CD8-positive, alpha-beta memory T cell (primary cell): Measurements from ENCODE around the gene STPG4. TPM values are rescaled to one million over a fixed set of nuclear protein-coding genes. Genes with fewer than 3 reads are reported as not detected.

Experiments
- CTCF ChIA-PET: fragments of 350-600 bp; sonication (Branson Sonifier 250); formaldehyde crosslinking; loops from one replicate; lab custom pipeline; 2021; ENCODE audit warnings: antibody characterized with exemption; lab: Charles Lee
- POLR2A ChIA-PET: fragments of 350-600 bp; sonication (Branson Sonifier 250); formaldehyde crosslinking; loops from one replicate; lab custom pipeline; 2021; ENCODE audit warnings: antibody characterized with exemption; lab: Charles Lee
- DNase-seq, 5 donors: peaks; one replicate each; pipeline versions ENCODE4 v3.0.0 to v3.0.0-alpha.2; 2020 to 2022; ENCODE audit warnings: mixed read lengths in 1 of 5
- H3K27ac ChIP-seq: one replicate; pipeline ENCODE4 v1.7.0; 2013; ENCODE audit warnings: low read depth, mild to moderate bottlenecking, low read length, moderate library complexity
- H3K27me3 ChIP-seq: 2 replicates; pipeline ENCODE4 v1.7.0; 2013; ENCODE audit warnings: low read length, mild to moderate bottlenecking; ENCODE audit not compliant: insufficient read depth, poor library complexity, severe bottlenecking
- H3K36me3 ChIP-seq: 2 replicates; pipeline ENCODE4 v1.7.0; 2013; ENCODE audit warnings: mild to moderate bottlenecking, low read length, moderate library complexity; ENCODE audit not compliant: insufficient read depth
- H3K4me1 ChIP-seq: 2 replicates; pipeline ENCODE4 v1.7.0; 2013; ENCODE audit warnings: mild to moderate bottlenecking, low read length, moderate library complexity; ENCODE audit not compliant: insufficient read depth
- H3K4me3 ChIP-seq: 2 replicates; pipeline ENCODE4 v1.7.0; 2013; ENCODE audit warnings: mild to moderate bottlenecking, low read length
- H3K9me3 ChIP-seq: 2 replicates; pipeline ENCODE4 v1.7.0; 2013; ENCODE audit warnings: mild to moderate bottlenecking, low read length
- H3K27ac Mint-ChIP-seq, 8 donors: one replicate each; pipeline ENCODE4 v1.8.0; 2020 to 2021; ENCODE audit warnings: mixed read lengths in 8 of 8, mild to moderate bottlenecking in 6 of 8, inconsistent platforms in 3 of 8, moderate library complexity in 3 of 8
- H3K27me3 Mint-ChIP-seq, 2 donors: one replicate each; pipeline ENCODE4 v1.8.0; 2020 to 2021; ENCODE audit warnings: mixed read lengths in 2 of 2, mild to moderate bottlenecking in 1 of 2, moderate library complexity in 1 of 2
- H3K36me3 Mint-ChIP-seq, 3 donors: one replicate each; pipeline ENCODE4 v1.8.0; 2020 to 2021; ENCODE audit warnings: mixed read lengths in 3 of 3, inconsistent platforms in 1 of 3, mild to moderate bottlenecking in 1 of 3
- H3K4me1 Mint-ChIP-seq, 3 donors: one replicate each; pipeline ENCODE4 v1.8.0; 2020 to 2021; ENCODE audit warnings: mixed read lengths in 3 of 3, inconsistent platforms in 1 of 3, mild to moderate bottlenecking in 1 of 3
- H3K4me3 Mint-ChIP-seq, 7 donors: one replicate each; pipeline ENCODE4 v1.8.0; 2020 to 2021; ENCODE audit warnings: mixed read lengths in 7 of 7, mild to moderate bottlenecking in 6 of 7, moderate library complexity in 4 of 7, inconsistent platforms in 2 of 7
- H3K9me3 Mint-ChIP-seq, 5 donors: one replicate each; pipeline ENCODE4 v1.8.0; 2020 to 2022; ENCODE audit warnings: mixed read lengths in 5 of 5, mild to moderate bottlenecking in 3 of 5, moderate library complexity in 2 of 5, inconsistent platforms in 1 of 5
- polyA plus RNA-seq: library from polyadenylated mRNA; unstranded; fragments of 300-500 nt; fragmentation: Illumina TruSeq; gene quantifications from one replicate; pipeline ENCODE4 v1.2.3, GENCODE V29; 2021
- total RNA-seq, 2 experiments: library from RNA; stranded (reverse); gene quantifications; one replicate each; pipeline ENCODE4 v1.2.3, GENCODE V29; 2021

The STPG4 gene
- total and polyA plus RNA-seq, 3 experiments from 2014 or later, result not detected

DNA sequence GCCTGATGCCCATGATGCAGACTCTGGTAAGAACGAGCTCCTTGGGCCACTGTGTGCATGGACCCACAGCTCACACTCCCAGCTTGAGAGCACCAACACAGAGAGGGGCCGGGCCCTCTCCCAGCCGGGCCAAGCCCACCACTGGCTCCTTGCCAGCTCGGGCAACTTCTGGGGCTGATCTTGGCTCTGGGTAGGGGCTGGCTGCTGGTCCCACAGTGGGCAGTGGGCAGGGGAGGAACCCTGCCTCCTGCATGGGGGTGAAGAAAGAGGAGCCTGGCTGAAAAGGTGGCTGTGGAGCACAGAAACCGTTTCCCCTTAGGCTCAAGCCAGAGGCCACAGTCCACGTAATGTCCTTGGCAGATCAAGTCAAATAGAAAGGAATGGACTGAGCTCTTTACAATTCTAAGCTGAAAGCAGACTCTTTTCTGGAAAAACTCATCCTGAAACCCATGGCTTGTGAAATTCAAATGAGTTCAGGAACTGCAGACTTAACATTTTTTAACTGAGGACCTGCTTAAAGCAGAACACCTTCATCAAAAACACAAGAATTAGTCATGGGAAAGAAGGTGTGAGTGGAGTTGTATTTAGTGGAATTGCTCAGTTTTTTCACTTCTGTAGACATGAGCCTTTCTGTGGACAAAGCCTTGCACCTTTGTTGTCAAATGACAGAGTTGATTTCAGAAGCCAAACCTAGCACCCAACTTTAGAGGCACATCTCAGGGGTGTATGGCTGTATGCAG lies 104.9 kb downstream of the STPG4 start:
- H3K4me3 Mint-ChIP-seq, result no peak overlapping the region
- no peaks in the 10 kb centered on the region for H3K27me3 Mint-ChIP-seq
- no peaks in the 10 kb centered on the region for H3K27me3 ChIP-seq
- ChIA-PET CTCF (no interaction called here), POLR2A (interaction anchor here (0.6 kb wide), 1 partner anchor 18 kb away, joined by 5 read pairs; no protein-coding TSS in a partner anchor)
- H3K4me3 ChIP-seq, result no peak overlapping the region
- no peaks in the 10 kb centered on the region for H3K9me3 ChIP-seq
- H3K9me3 Mint-ChIP-seq, result no peaks in the 10 kb centered on the region
- H3K4me1 Mint-ChIP-seq, result peaks cover 0 to 6% (median 2%) of the 10 kb centered on the region in 3 donors
- H3K27ac Mint-ChIP-seq, result peak overlapping the region in 1 of 8 donors; percentile 86
- H3K36me3 Mint-ChIP-seq, result peaks cover 0 to 89% (median 10%) of the 10 kb centered on the region in 3 donors
- H3K4me1 ChIP-seq, result no peaks in the 10 kb centered on the region
- peaks cover 29% of the 10 kb centered on the region for H3K36me3 ChIP-seq
- H3K27ac ChIP-seq, result no peak overlapping the region
- no peak for DNase-seq

DNA sequence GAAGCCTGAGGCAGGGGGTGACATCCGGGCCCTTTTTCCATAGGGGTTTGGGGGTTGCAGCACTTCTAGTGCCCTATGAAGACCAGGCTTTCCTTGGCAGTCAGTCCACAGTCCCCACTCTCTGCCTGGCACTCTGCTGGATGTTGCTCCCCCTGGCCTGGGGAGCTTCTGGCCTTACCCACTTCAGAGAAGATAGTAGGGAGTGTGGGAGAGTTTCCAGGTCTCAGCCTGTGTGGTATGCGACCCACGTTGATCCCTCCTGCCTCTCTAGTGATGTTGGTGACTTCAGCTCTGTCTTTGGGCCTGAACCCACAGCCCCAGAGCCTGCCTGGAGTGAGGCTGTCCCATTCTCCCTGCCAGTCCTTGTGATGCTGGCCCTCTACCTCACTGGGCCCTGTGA lies 105.6 kb downstream of the STPG4 start:
- no peaks in the 10 kb centered on the region for H3K27me3 ChIP-seq
- H3K4me1 Mint-ChIP-seq, result peaks cover 0 to 5% (median 0%) of the 10 kb centered on the region in 3 donors
- no peak overlapping the region for H3K4me3 ChIP-seq
- DNase-seq, result no peak
- no peaks in the 10 kb centered on the region for H3K9me3 ChIP-seq
- H3K36me3 ChIP-seq, result peaks cover 29% of the 10 kb centered on the region
- H3K9me3 Mint-ChIP-seq, result no peaks in the 10 kb centered on the region
- H3K4me3 Mint-ChIP-seq, result no peak overlapping the region
- H3K27ac ChIP-seq, result no peak overlapping the region
- H3K36me3 Mint-ChIP-seq, result peaks cover 0 to 90% (median 10%) of the 10 kb centered on the region in 3 donors
- ChIA-PET POLR2A (interaction anchor here (0.6 kb wide), 1 partner anchor 155 kb away, joined by 4 read pairs; no protein-coding TSS in a partner anchor), CTCF (no interaction called here)
- H3K27me3 Mint-ChIP-seq, result no peaks in the 10 kb centered on the region
- no peaks in the 10 kb centered on the region for H3K4me1 ChIP-seq
- H3K27ac Mint-ChIP-seq, result no peak overlapping the region

GRCh38 chr2:47048801-47049480 lies 106.2 kb downstream of the STPG4 start:
- Histone ChIP-seq H3K36me3 (peaks cover 29% of the 10 kb centered on the region), H3K9me3 (no peaks in the 10 kb centered on the region), H3K27me3 (no peaks in the 10 kb centered on the region), H3K4me1 (no peaks in the 10 kb centered on the region), H3K4me3 (no peak overlapping the region), H3K27ac (no peak overlapping the region)
- Mint-ChIP-seq H3K4me1 (peaks cover 0 to 7% (median 0%) of the 10 kb centered on the region in 3 donors), H3K9me3 (no peaks in the 10 kb centered on the region), H3K27me3 (no peaks in the 10 kb centered on the region), H3K4me3 (no peak overlapping the region), H3K27ac (peak overlapping the region in 1 of 8 donors; percentile 32), H3K36me3 (peaks cover 0 to 90% (median 10%) of the 10 kb centered on the region in 3 donors)
- CTCF ChIA-PET, result no interaction called here
- DNase-seq, result no peak
- POLR2A ChIA-PET, result interaction anchor here (0.6 kb wide), 1 partner anchor 156 kb away, joined by 4 read pairs; no protein-coding TSS in a partner anchor

- Histone ChIP-seq H3K27ac (no peak overlapping the region), H3K4me3 (no peak overlapping the region), H3K27me3 (no peaks in the 10 kb centered on the region), H3K4me1 (no peaks in the 10 kb centered on the region), H3K9me3 (no peaks in the 10 kb centered on the region), H3K36me3 (peaks cover 29% of the 10 kb centered on the region)
- H3K27ac Mint-ChIP-seq, result peak overlapping the region in 2 of 8 donors; percentile 8 to 19
- H3K4me3 Mint-ChIP-seq, result no peak overlapping the region
- H3K9me3 Mint-ChIP-seq, result no peaks in the 10 kb centered on the region
- H3K27me3 Mint-ChIP-seq, result no peaks in the 10 kb centered on the region
- no peak for DNase-seq
- H3K4me1 Mint-ChIP-seq, result peaks cover 0 to 7% (median 0%) of the 10 kb centered on the region in 3 donors
- ChIA-PET POLR2A (no interaction called here), CTCF (no interaction called here)
- H3K36me3 Mint-ChIP-seq, result peaks cover 0 to 90% (median 9%) of the 10 kb centered on the region in 3 donors
Observed at GRCh38 chr2:47046271-47046670, 108.8 kb downstream of the STPG4 start.

GRCh38 chr2:47043891-47044239 lies 111.2 kb downstream of the STPG4 start:
- no peaks in the 10 kb centered on the region for H3K27me3 ChIP-seq
- H3K9me3 ChIP-seq, result no peaks in the 10 kb centered on the region
- ChIA-PET POLR2A (no interaction called here), CTCF (no interaction called here)
- peaks cover 0 to 90% (median 11%) of the 10 kb centered on the region in 3 donors for H3K36me3 Mint-ChIP-seq
- H3K27ac ChIP-seq, result no peak overlapping the region
- H3K4me1 ChIP-seq, result no peaks in the 10 kb centered on the region
- H3K27me3 Mint-ChIP-seq, result no peaks in the 10 kb centered on the region
- H3K27ac Mint-ChIP-seq, result peak overlapping the region in 2 of 8 donors; percentile 3 to 31
- no peaks in the 10 kb centered on the region for H3K9me3 Mint-ChIP-seq
- no peak for DNase-seq
- peaks cover 19% of the 10 kb centered on the region for H3K36me3 ChIP-seq
- H3K4me1 Mint-ChIP-seq, result peaks cover 2 to 9% (median 2%) of the 10 kb centered on the region in 3 donors
- no peak overlapping the region for H3K4me3 ChIP-seq
- no peak overlapping the region for H3K4me3 Mint-ChIP-seq

DNA sequence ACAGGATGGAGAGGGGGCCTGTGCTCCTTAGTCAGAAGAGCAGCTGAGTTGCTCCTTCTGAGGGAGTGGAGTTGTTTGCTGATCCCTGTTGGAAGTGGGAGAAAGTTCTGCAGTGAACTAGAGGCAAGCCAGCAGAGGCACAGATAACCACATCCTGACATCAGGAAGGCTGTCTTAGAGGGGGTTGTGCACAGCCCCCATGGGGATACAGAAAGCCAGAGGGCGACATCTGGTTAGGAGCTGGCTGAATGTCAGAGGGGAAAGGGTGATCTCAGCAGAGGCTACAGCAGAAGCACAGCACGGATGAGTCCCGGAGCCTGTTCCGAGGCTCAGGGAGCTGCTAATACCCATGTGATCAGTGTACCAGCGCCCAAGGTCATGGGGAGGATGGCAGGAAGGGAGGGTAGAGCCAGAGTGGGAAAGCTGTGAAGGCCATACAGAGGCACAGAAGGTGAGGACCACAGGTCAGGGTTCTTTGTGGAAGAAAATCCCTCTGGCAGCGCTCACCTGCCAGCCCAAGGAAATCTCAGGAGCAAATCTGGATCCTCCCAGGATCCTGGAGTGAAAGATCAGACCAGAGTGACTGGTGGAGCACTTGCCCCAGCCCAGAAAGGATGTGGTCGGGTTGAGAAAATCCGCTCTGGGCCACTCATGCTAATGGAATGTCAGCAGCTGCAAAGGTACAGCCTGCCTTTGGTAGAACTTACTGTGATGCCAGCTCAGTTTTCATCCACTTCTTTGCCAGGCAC lies 111.8 kb downstream of the STPG4 start:
- Mint-ChIP-seq H3K9me3 (no peaks in the 10 kb centered on the region), H3K4me3 (no peak overlapping the region), H3K27me3 (no peaks in the 10 kb centered on the region), H3K4me1 (peaks cover 5 to 11% (median 6%) of the 10 kb centered on the region in 3 donors), H3K36me3 (peaks cover 0 to 88% (median 13%) of the 10 kb centered on the region in 3 donors), H3K27ac (peak overlapping the region in 2 of 8 donors; percentile 13 to 51)
- no peak overlapping the region for H3K27ac ChIP-seq
- no peaks in the 10 kb centered on the region for H3K4me1 ChIP-seq
- POLR2A ChIA-PET, result no interaction called here
- DNase-seq, result no peak
- no peak overlapping the region for H3K4me3 ChIP-seq
- no peaks in the 10 kb centered on the region for H3K9me3 ChIP-seq
- CTCF ChIA-PET, result no interaction called here
- H3K36me3 ChIP-seq, result peaks cover 19% of the 10 kb centered on the region
- H3K27me3 ChIP-seq, result no peaks in the 10 kb centered on the region

DNA sequence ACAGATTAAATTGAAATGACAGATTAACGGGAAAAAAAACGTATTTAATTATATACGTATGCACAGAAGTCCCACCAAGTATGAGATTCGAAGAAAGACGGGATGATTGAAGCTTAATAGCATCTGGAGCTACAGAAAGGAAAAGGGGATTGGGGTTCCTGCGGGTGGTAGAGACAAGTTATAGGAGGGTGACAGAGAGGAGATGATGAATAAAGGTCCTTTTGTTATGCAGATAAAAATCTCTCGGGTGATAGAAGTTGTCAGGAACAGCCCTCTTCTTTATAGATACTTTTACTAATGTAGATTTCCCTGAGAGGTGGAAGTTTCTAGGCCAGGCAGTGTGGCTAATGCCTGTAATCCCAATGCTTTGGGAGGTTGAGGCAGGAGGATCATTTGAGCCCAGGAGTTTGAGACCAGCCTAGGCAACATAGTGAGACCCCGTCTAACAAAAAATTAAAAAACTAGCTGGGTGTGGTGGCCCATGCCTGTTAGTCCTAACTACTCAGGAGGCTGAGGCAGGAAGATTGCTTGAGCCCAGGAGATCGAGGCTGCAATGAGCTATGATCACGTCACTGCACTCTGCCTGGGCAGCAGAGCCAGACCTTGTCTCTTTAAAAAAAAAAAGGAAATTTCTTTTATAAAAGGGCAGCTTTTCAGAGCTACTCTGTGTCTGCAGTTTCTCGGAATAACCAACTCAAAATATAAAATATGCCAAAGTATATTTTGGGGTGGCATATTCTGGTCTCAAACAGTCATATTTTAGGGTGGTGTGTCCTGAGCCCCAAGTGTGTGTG lies 113.0 kb downstream of the STPG4 start:
- no peaks in the 10 kb centered on the region for H3K27me3 ChIP-seq
- H3K4me1 Mint-ChIP-seq, result peaks cover 5 to 11% (median 6%) of the 10 kb centered on the region in 3 donors
- H3K4me3 Mint-ChIP-seq, result no peak overlapping the region
- H3K4me3 ChIP-seq, result no peak overlapping the region
- H3K4me1 ChIP-seq, result no peaks in the 10 kb centered on the region
- H3K27ac Mint-ChIP-seq, result peak overlapping the region in 4 of 8 donors; percentile 5 to 81 (median 8)
- peaks cover 0 to 84% (median 11%) of the 10 kb centered on the region in 3 donors for H3K36me3 Mint-ChIP-seq
- ChIA-PET POLR2A (no interaction called here), CTCF (no interaction called here)
- no peaks in the 10 kb centered on the region for H3K9me3 Mint-ChIP-seq
- no peak for DNase-seq
- peaks cover 19% of the 10 kb centered on the region for H3K36me3 ChIP-seq
- H3K27me3 Mint-ChIP-seq, result no peaks in the 10 kb centered on the region
- no peak overlapping the region for H3K27ac ChIP-seq
- H3K9me3 ChIP-seq, result no peaks in the 10 kb centered on the region
